ELF-1 (cell line): Measurements from ENCODE around the gene C7.

Experiments used
- DNase-seq: peaks from one replicate; pipeline ENCODE4 v3.0.0-alpha.2; 2016; ENCODE audit warnings: low read depth, low spot score

C7 gene

DNA sequence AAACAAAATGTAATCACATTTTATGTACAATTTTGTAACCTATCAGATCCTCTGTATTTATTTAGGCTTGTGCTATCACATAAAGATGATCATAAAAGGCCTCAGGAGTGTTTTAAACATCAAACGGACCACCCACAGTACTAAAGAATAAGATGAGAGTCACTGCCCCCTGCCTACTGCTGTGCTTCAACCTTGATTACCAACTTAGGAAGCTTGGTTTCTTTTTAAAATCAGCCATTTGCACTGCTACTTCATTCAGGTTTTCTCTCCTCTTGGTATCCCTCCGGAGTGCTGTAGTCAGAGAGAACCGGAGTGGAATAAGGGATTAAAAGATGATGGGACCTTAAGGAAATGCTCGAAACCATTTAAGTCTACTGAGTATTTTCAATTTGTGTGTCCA, 6.9 kb downstream of the C7 start:
- DNase-seq = no peak

DNA sequence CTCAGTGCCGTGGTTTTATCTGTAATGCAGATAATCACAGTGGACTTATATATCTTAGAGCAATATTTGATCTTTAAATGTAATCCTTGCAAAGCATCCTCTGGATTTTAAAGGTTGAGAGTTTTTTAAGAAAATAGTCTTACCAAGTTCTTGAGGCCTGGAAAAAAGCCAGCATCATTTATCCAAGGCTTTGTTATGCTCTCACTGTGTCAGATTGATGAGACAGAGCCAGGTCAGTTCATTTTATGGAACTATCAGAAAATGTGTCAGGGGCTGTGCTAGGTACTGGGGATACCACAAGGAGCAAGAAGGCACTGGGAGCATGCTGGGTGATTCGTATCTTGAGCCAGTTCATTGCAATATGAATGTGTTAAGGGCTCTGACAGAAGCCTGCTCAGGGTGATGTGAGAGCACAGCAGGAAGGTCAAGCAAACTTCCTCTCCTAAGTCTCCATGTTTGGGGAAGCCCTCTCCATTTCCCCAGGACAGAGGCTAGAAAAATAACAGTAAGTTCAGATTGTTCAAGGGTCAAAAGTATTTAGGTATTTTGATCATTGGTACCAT, 19.7 kb downstream of the C7 start:
- no peak for DNase-seq

DNA sequence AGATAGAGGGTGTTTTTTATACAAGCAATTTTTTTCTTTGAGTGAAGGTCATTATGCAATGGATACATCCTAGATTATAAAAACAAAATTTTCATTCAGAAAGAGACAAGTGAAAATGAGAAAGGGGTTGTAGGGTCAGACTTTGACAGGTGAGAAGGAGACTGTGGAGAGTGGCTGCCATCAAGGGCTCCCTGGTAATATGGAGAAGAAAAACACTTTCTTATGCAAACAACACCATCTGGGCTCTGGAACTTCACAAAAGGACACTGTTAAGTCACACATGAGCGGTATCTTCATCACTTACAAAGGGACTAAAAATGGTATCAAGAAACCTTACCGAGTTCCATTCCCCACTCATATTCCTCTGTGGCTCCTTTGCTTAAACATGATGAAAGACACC, 23.5 kb downstream of the C7 start:
- DNase-seq = no peak

- DNase-seq = no peak
These were observed 27.8 kb downstream of the C7 start for GRCh38 chr5:40937075-40937474.

- DNase-seq = no peak
These were observed 30.5 kb downstream of the C7 start for GRCh38 chr5:40939753-40940152.

- DNase-seq = no peak
These were observed 35.8 kb downstream of the C7 start for GRCh38 chr5:40945111-40945510.

- DNase-seq = no peak
These were observed 46.0 kb downstream of the C7 start for GRCh38 chr5:40955313-40955712.

GRCh38 chr5:40957048-40957447, 47.8 kb downstream of the C7 start:
- DNase-seq = no peak

- no peak for DNase-seq
These were observed 49.5 kb downstream of the C7 start for GRCh38 chr5:40958811-40959210.

DNA sequence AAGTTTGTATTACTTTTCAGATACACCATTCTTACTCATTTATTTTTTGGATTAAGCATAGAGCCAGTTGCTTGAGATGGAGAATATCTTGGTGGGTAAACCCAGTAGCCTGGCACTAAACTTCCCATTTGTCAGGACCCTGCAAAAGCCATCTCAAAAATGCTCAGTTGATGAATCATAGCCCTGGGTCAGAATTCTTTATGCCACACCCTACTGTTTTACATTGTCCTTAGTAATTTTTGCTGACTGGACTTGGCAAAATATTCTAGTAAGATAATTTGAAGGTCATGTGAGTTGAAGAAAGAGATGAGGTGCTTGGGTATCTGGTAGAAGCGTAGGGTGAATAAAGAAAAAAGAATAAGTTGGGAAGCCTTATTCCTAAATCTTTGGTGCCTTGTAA, 50.7 kb downstream of the C7 start:
- no peak for DNase-seq

DNA sequence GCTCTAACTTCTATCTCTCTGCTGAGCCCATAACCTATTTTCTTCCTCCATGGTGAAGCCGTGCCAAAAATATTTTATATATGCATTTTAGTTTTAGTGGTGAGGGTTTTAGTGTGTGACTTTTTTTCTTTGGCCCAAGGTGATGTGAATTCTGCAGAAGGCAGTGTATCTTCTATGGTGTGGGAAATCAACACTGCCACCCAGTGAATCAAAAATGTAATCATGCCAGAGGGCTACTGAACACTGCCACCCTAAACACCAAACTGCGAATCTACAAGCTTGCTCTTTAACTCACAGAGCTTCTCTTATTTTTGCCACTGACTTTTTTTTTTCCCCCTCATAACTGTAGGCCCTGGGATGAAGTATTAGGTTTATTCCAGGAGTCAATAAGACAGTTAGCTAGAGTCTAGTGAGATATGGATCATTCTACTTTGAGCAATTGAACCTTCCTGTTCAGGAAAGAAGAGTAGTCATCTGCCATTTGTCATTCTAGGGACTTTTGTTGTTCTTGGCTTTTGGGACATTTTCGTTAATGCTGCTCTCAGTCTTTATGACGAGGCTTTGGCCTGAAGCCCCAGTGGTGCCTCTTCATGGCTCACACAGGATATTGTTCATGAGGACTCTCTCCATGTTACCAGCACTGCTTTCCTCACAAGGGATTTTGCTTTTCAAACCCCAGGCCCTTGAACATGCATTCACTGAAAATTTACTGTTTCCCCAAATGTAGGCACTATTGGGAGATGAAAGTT, 53.1 kb downstream of the C7 start:
- DNase-seq = no peak

DNA sequence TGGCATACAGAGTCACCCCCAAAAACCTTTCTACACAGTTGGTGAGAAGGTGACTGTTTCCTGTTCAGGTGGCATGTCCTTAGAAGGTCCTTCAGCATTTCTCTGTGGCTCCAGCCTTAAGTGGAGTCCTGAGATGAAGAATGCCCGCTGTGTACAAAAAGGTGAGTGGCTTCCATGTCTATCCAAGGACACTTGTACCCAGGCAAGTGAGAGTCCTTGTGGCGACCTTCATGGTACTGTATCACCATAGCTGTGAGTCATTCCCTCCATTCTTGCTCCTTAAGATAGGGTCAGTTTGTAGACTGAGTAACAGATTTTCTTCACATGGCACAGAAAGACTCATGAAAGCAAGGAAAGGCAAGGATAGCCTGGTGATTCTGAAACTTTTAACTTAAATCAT, 63.1 kb downstream of the C7 start:
- DNase-seq = no peak

DNA sequence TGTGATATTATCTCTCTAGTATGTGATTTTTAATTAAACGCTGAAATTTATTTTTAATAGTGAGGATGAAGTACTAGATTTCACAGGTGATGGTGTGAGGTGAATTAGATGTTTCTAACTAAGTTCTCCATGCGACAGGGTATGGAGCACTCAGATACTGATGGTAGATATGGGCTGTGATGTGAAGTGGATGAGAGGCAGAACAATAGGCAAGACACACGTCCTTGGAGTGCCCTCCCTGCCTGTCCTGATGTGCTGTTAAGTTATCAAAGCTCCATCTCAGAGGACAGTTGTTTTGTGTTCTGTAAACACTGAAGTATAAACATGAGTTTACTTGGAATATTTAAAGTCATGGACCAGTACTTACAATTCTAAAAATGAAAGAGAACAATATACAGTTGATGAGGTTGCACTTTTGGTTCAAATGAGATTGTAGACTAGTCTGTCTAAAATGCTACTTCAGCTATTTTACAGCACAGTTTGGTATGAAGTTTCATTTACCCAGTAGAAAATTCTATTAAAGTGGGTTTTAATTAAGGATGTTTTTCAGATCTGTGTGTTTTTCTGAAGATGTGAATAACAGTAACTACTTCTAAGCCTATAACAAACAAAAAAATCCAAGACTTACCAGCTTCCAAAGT, 64.2 kb downstream of the C7 start:
- DNase-seq = no peak

DNA sequence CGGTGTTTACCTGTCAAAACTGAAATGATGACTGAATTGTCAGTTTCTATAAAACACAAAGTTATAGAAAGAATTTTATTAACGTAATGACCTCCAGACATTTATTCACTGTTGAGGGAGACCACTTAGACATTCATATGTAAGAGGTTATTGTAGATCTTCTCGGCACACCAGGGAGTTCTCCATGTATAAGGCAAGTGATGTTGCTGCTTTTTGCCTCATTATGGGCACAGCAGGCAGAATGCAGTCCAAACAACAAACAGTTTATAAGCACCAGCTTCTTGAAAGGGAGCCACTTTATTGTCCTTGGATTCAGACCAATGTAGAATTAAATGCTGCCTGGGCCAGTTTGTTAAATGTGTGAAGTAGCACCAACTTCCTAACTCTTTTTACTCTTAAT, 66.7 kb downstream of the C7 start:
- DNase-seq = no peak

- no peak for DNase-seq
These were observed 67.5 kb downstream of the C7 start for GRCh38 chr5:40976836-40977235.

- DNase-seq = no peak
These were observed 72.1 kb downstream of the C7 start for GRCh38 chr5:40981420-40981819.

GRCh38 chr5:40983781-40984180, 74.5 kb downstream of the C7 start:
- DNase-seq = no peak

DNA sequence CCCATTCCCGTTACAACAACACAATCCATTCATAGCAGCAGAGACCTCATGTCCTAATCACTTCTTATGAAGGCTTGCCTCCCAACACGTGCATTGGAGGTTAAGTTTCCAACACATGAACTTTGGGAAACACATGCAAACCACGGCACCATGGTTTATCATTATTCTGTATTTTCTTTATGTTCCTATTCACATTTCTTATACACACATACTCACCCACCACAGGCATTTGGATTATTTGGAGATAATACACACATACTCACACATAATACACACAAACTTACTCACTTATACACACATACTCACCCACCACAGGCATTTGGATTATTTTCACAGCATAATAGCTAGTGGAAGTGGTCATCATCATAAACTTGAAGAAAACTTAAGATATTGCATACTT, 75.6 kb downstream of the C7 start:
- DNase-seq = no peak

GRCh38 chr5:40985501-40985900, 76.2 kb downstream of the C7 start:
- no peak for DNase-seq

DNA sequence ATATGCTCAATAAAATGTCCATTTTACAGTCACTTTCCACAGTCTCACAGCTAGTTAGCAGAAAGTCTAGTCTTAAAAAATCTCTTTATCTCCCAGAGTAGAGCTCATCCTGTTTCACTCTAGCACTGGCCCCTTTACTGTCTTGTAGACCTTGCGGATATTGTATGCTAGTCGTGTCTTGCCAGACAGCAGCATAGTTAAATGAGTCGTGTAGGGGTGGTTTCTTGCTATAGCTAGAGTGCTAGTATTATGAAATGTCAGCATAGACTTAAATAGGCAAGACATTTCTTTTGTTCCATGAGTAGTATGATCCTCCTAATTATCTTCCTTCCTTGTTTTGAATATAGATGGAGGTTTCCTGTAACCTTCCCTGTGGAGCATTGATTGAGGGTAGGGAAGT, 77.4 kb downstream of the C7 start:
- no peak for DNase-seq

- no peak for DNase-seq
These were observed 78.1 kb downstream of the C7 start for GRCh38 chr5:40987349-40987748.

DNA sequence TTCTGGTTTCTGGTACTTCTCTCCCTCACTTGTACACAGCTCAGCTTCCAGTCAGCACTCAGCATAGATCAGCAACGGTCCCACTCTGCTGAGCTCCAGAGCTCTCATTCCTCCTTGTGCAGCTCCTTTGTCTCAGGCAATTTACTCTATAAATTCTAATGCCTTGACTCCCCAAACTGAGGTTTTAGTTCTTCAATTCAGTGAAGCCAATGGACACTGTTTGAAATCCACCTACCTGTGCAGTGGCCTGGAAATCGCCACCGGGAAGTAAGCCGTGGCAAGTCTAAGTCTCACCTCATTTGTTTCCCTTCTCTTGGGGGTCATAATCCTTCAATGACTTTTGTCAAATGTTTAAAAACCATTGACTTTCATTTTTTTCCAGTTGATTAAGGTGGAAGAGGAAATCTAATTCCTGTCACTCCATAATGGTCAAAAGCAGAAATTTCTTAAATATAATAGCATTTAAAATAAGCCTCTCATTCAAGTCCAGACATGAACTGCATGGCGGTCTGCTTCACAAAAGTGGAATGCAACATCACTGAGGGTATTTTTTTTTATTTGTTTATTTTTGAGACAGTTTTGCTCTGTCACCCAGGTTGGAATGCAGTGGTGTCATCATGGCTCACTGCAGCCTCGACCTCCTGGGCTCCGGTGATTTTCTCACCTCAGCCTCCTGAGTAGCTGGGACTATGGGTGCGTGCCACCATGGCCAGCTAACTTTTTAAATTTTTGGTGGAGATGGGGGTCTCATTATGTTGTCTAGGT, 79.6 kb downstream of the C7 start:
- DNase-seq = no peak
